Pancreas (tissue), 10 donors: ENCODE results near the gene PIF1. TPM values are rescaled to one million over a fixed set of nuclear protein-coding genes. Genes with fewer than 3 reads are reported as not detected.
"Not testable (repeated sequence)": the region's sequence is repeated elsewhere in the genome, so short reads cannot be mapped to it uniquely, and the experiment has no call there.

Experiments used
- ATAC-seq, 4 donors: fragments of 200-7000 bp; cut with Tn5 transposase; one replicate each; pipeline versions ENCODE4 v1.8.0 to v1.9.1; 2020; ENCODE audit warnings: mild to moderate bottlenecking in 4 of 4, moderate library complexity in 4 of 4
- DNase-seq, 6 donors: peaks; one replicate each; pipeline ENCODE4 v3.0.0-alpha.2; 2020
- FAIRE-seq: peaks from 2 replicates; lab custom pipeline; 2012; peaks lifted over from hg19 to GRCh38; lab: Jason Lieb, UNC
- H3K27ac ChIP-seq, 4 donors: fragments of 200-600 bp; sonication (generic); 1 replicate in 3 of 4; 2 replicates in 1 of 4; pipeline versions ENCODE4 v1.5.0 to v1.8.0; 2020
- H3K27me3 ChIP-seq, 4 donors: fragments of 200-600 bp; one replicate each; pipeline ENCODE4 v1.8.0; 2021
- H3K36me3 ChIP-seq, 3 donors: fragments of 200-600 bp; sonication (generic) in 1 of 3; one replicate each; pipeline versions ENCODE4 v1.5.0 to v1.8.0; 2020 to 2021
- H3K4me1 ChIP-seq, 3 donors: fragments of 200-600 bp; one replicate each; pipeline ENCODE4 v1.8.0; 2021
- H3K4me3 ChIP-seq, 4 donors: fragments of 200-600 bp; sonication (generic) in 2 of 4; one replicate each; pipeline versions ENCODE4 v1.5.0 to v1.8.0; 2020 to 2021
- H3K9me3 ChIP-seq, 4 donors: fragments of 200-600 bp; one replicate each; pipeline ENCODE4 v1.8.0; 2021
- WGBS, 2 donors: extraction: QIAGEN DNeasy Blood & Tissue Kit; methylation state at CpG; one replicate each; pipeline ENCODE4 v1.1.7; 2013; 5-methylcytosine and 5-hydroxymethylcytosine counted together
- intact Hi-C, 3 donors: fragments of 100-400 bp; cut with DNase I; formaldehyde crosslinking; loops; one replicate each; pipeline versions ENCODE4 v1.11.1 to v1.14.2; 2022
- polyA plus RNA-seq, 2 donors: library from polyadenylated mRNA; stranded (reverse); fragments of 200-250 nt; gene quantifications; one replicate each; pipeline ENCODE4 v1.2.3, GENCODE V29; 2013
- total RNA-seq, 6 donors: library from RNA; stranded (reverse); fragmentation: NEBNext Ultra II Directional in 4 of 6; extraction: Animal tissue kit (Norgen Biotek cat#: 25700) in 4 of 6; gene quantifications; one replicate each; pipeline versions ENCODE4 v1.2.1 to v1.2.4, GENCODE V29; 2021 to 2023
- TF ChIP-seq, protein P1 (sequence below), 4 donors: fragments of 200-600 bp; sonication (generic) in 3 of 4; IDR thresholded peaks; one replicate each; pipeline versions ENCODE4 v1.5.0 to v1.8.0; 2021; ENCODE audit warnings: antibody characterized with exemption in 4 of 4
- donor health status: healthy with polysubstance abuse.
- donor health status: DM: no; HTN: no; CAD: no; lungs with moderate emphysema.
- donor health status: DM: no; HTN: no; CAD: no.
- donor health status: control.
- donor health status: control.
- donor health status: Bipolar disorder and iron deficiency.
- donor health status: DM: yes; HTN: yes; CAD: no.
- donor health status: DM: no; HTN: no; CAD: no.
- donor health status: DM: no; HTN: no; CAD: no.
- donor health status: DM: yes; HTN: yes; CAD: no.

The PIF1 gene
- total and polyA plus RNA-seq, 8 donors = 0.06 to 0.66 (median 0.42) TPM; not detected in 2

DNA sequence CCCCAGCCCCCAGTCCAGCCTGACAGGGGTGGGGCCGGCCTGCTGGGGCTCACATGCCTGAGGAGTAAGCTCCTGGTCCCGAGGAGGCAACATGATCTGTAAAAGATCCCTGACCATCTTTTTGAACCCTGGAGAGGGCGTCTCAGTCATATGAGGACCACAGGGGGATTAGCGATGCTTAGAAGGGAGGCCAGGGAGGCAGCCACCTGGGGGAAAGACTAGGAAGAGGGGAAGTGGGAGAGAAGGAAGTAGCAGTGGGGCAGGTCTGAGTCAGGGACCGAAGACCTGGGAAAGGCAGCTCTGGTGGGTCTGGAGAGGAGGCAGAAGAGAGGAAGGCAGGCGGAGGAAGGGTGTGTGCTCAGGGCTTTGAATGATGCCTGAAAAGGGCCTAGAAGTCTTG, 18.9 kb downstream of the PIF1 start:
- Histone ChIP-seq H3K27ac (no peak overlapping the region), H3K9me3 (no peaks in the 10 kb centered on the region), H3K27me3 (no peaks in the 10 kb centered on the region), H3K4me3 (no peak overlapping the region), H3K4me1 (no peaks in the 10 kb centered on the region), H3K36me3 (no peaks in the 10 kb centered on the region)
- whole genome bisulfite sequencing, 2 donors = 71 to 79% methylated on average over 6 of the region's 6 CpGs
- intact Hi-C loops = loop anchor here (5.0 kb wide), 1 partner anchor 74 kb away; no protein-coding TSS in a partner anchor
- FAIRE-seq (no peak), DNase-seq (no peak), ATAC-seq (no peak)
- TF ChIP-seq, protein P1, sequence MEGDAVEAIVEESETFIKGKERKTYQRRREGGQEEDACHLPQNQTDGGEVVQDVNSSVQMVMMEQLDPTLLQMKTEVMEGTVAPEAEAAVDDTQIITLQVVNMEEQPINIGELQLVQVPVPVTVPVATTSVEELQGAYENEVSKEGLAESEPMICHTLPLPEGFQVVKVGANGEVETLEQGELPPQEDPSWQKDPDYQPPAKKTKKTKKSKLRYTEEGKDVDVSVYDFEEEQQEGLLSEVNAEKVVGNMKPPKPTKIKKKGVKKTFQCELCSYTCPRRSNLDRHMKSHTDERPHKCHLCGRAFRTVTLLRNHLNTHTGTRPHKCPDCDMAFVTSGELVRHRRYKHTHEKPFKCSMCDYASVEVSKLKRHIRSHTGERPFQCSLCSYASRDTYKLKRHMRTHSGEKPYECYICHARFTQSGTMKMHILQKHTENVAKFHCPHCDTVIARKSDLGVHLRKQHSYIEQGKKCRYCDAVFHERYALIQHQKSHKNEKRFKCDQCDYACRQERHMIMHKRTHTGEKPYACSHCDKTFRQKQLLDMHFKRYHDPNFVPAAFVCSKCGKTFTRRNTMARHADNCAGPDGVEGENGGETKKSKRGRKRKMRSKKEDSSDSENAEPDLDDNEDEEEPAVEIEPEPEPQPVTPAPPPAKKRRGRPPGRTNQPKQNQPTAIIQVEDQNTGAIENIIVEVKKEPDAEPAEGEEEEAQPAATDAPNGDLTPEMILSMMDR (IDR thresholded peaks at IDR 0.05) = no peak

DNA sequence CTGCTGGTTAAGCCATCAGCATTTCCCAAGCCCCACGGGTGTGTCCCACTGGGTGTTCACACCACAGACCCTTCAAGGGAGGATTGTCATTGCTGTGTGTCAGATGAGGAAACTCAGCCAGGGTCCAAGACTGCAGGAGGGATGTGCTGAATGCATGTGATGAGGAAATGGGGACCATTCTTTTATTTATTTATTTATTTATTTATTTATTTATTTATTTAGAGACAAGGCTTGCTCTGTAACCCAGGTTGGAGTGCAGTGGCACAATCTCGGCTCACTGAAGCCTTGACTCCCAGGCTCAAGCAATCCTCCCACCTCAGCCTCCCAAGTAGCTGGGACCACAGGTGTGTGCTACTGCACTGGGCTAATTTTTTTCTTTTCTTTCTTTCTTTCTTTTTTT, 20.8 kb downstream of the PIF1 start:
- Histone ChIP-seq H3K4me3 (no peak overlapping the region), H3K4me1 (no peaks in the 10 kb centered on the region), H3K9me3 (no peaks in the 10 kb centered on the region), H3K27me3 (no peaks in the 10 kb centered on the region), H3K36me3 (no peaks in the 10 kb centered on the region), H3K27ac (no peak overlapping the region)
- intact Hi-C loops = loop anchor here (5.0 kb wide), 1 partner anchor 72 kb away; no protein-coding TSS in a partner anchor
- ATAC-seq = no peak
- no peak for DNase-seq
- TF ChIP-seq, protein P1 (IDR thresholded peaks at IDR 0.05) = no peak
- WGBS, 2 donors = 37 to 68% methylated on average over 2 of the region's 2 CpGs
- no peak for FAIRE-seq

DNA sequence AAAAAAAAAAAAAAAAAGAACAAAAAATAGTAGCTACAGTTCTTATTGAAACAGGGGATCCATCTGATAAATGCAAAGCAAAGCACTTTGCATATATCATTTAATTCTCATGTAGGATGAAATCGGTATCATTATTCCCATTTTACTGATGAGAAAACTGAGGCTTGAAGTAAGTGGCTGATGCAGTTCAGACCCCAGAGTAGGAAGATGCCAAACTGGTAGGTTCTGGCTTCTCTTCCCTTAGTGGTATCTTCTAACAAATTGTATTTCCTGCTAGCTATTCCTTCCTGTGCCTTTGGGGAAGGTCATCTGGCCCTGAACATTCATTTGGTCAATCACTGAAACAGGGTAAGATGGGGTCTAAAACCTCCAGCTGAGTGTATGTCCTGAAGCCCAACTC, 21.9 kb downstream of the PIF1 start:
- no peak for DNase-seq
- Histone ChIP-seq H3K36me3 (no peaks in the 10 kb centered on the region), H3K27ac (no peak overlapping the region), H3K9me3 (no peaks in the 10 kb centered on the region), H3K4me3 (no peak overlapping the region), H3K27me3 (no peaks in the 10 kb centered on the region), H3K4me1 (no peaks in the 10 kb centered on the region)
- no peak for FAIRE-seq
- intact Hi-C loops = no loop called here
- no peak for ATAC-seq
- WGBS, 2 donors = 84 to 93% methylated on average over 1 of the region's 1 CpG
- TF ChIP-seq, protein P1 (IDR thresholded peaks at IDR 0.05) = no peak

DNA sequence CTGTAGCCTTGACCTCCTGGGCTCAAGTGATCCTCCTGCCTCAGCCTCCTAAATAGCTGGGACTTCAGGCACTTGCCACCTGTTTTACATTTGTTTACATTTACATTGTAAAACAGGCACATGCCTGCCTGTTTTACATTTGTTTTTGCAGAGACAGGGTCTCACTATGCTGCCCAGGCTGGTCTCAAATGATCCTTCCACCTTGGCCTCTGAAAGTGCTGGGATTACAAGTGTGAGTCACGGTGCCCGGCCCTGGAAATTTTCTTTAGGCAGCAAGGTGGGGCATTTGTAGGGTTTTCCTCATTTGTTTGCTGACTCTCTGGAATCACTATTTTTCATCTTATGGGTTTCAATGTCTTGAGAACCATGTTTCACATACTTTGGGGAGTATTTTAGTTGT, 25.0 kb downstream of the PIF1 start:
- DNase-seq (no peak), ATAC-seq (no peak), FAIRE-seq (no peak)
- Histone ChIP-seq H3K4me1 (no peaks in the 10 kb centered on the region), H3K9me3 (no peaks in the 10 kb centered on the region), H3K27ac (no peak overlapping the region), H3K4me3 (no peak overlapping the region), H3K36me3 (no peaks in the 10 kb centered on the region), H3K27me3 (no peaks in the 10 kb centered on the region)
- TF ChIP-seq, protein P1 (IDR thresholded peaks at IDR 0.05) = no peak
- 95 to 100% methylated on average over 2 of the region's 2 CpGs for WGBS, 2 donors
- intact Hi-C loops = no loop called here

DNA sequence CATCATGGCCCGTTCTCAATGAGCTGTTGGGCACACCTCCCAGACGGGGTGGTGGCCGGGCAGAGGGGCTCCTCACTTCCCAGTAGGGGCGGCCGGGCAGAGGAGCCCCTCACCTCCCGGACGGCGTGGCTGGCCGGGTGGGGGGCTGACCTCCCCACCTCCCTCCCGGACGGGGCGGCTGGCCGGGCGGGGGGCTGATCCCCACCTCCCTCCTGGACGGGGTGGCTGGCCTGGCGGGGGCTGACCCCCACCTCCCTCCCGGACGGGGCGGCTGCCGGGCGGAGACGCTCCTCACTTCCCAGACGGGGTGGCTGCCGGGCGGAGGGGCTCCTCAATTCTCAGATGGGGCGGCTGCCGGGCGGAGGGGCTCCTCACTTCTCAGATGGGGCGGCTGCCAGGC, 26.5 kb downstream of the PIF1 start:
- ATAC-seq, intact Hi-C loops, DNase-seq, H3K27me3 ChIP-seq, H3K4me3 ChIP-seq, H3K9me3 ChIP-seq, H3K36me3 ChIP-seq, H3K27ac ChIP-seq, FAIRE-seq, H3K4me1 ChIP-seq: not testable (repeated sequence)
- WGBS, 2 donors = 90% methylated on average over 11 to 28 of the region's 29 CpGs

DNA sequence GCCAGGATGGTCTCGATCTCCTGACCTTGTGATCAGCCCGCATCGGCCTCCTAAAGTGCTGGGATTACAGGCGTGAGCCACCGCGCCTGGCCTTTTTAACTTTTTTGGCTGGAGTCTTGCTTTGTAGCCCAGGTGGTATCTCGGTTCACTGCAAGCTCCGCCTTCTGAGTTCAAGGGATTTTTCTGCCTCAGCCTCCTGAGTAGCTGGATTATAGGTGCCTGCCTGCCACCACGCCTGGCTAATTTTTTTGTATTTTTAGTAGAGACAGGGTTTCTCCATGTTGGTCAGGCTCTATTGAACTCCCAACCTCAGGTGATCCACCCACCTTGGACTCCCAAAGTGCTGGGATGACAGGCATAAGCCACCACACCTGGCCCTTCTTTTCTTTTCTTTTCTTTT, 29.5 kb downstream of the PIF1 start:
- intact Hi-C loops, DNase-seq, H3K27me3 ChIP-seq, H3K4me3 ChIP-seq, H3K36me3 ChIP-seq, H3K9me3 ChIP-seq, ATAC-seq, H3K4me1 ChIP-seq, H3K27ac ChIP-seq, FAIRE-seq: not testable (repeated sequence)
- WGBS, 2 donors = 84 to 87% methylated on average over 9 of the region's 9 CpGs

DNA sequence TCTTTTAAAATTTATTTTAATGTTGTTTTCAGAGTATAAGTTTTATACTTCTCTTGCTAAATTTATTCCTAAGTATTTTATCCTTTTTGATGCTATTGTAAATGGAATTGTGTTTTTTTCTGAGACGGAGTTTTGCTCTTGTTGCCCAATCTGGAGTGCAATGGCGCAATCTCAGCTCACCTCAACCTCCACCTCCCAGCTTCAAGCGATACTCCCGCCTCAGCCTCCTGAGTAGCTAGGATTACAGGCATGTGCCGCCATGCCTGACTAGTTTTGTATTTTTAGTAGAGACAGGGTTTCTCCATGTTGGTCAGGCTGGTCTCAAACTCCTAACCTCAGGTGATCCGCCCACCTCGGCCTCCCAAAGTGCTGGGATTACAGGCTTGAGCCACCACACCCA, 30.1 kb downstream of the PIF1 start:
- ATAC-seq, intact Hi-C loops, FAIRE-seq: not testable (repeated sequence)

More for the DNA sequence above, 30.1 kb downstream of the PIF1 start:
- 91 to 93% methylated on average over 5 to 7 of the region's 7 CpGs for WGBS, 2 donors
- not testable (repeated sequence) for DNase-seq, H3K27me3 ChIP-seq, H3K4me1 ChIP-seq, H3K4me3 ChIP-seq, H3K9me3 ChIP-seq, H3K27ac ChIP-seq, H3K36me3 ChIP-seq
